ENCODE measurements around the gene LRRC4C. TPM values are rescaled to one million over a fixed set of nuclear protein-coding genes. Genes with fewer than 3 reads are reported as not detected.

The LRRC4C gene
- total RNA-seq, 1 experiment from 2014 or later, result not detected

GRCh38 chr11:40716344-40717130 is 742.9 kb downstream of the LRRC4C start:
- Mint-ChIP-seq H3K36me3 (ENCODE audit: insufficient read depth, unreplicated experiment) (no peaks in the 10 kb centered on the region), H3K27me3 (ENCODE audit: insufficient read depth, unreplicated experiment) (no peaks in the 10 kb centered on the region), H3K27ac (ENCODE audit: low read depth, unreplicated experiment) (no peak overlapping the region), H3K4me1 (ENCODE audit: insufficient read depth, unreplicated experiment) (no peaks in the 10 kb centered on the region), H3K4me3 (ENCODE audit: unreplicated experiment) (no peak overlapping the region), H3K9me3 (ENCODE audit: unreplicated experiment) (no peaks in the 10 kb centered on the region)
- TF ChIP-seq, protein P1, sequence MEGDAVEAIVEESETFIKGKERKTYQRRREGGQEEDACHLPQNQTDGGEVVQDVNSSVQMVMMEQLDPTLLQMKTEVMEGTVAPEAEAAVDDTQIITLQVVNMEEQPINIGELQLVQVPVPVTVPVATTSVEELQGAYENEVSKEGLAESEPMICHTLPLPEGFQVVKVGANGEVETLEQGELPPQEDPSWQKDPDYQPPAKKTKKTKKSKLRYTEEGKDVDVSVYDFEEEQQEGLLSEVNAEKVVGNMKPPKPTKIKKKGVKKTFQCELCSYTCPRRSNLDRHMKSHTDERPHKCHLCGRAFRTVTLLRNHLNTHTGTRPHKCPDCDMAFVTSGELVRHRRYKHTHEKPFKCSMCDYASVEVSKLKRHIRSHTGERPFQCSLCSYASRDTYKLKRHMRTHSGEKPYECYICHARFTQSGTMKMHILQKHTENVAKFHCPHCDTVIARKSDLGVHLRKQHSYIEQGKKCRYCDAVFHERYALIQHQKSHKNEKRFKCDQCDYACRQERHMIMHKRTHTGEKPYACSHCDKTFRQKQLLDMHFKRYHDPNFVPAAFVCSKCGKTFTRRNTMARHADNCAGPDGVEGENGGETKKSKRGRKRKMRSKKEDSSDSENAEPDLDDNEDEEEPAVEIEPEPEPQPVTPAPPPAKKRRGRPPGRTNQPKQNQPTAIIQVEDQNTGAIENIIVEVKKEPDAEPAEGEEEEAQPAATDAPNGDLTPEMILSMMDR (IDR thresholded peaks at IDR 0.05; ENCODE audit: unreplicated experiment), result no peak
- intact Hi-C loops (cut with micrococcal nuclease), result no loop called here
- ChIA-PET POLR2A (no interaction called here), CTCF (interaction anchor here (0.7 to 0.8 kb wide), 2 partner anchors 29 to 164 kb away, joined by 3 read pairs; no protein-coding TSS in a partner anchor)
- no peak for DNase-seq (ENCODE audit: unreplicated experiment)
- no TSS peak for BruUV-seq (replicated peaks)

GRCh38 chr11:40713083-40713482 is 746.4 kb downstream of the LRRC4C start:
- Mint-ChIP-seq H3K4me1 (ENCODE audit: insufficient read depth, unreplicated experiment) (no peaks in the 10 kb centered on the region), H3K36me3 (ENCODE audit: insufficient read depth, unreplicated experiment) (no peaks in the 10 kb centered on the region), H3K4me3 (ENCODE audit: unreplicated experiment) (no peak overlapping the region), H3K27me3 (ENCODE audit: insufficient read depth, unreplicated experiment) (no peaks in the 10 kb centered on the region), H3K27ac (ENCODE audit: low read depth, unreplicated experiment) (no peak overlapping the region), H3K9me3 (ENCODE audit: unreplicated experiment) (no peaks in the 10 kb centered on the region)
- no TSS peak for BruUV-seq (replicated peaks)
- intact Hi-C loops (cut with micrococcal nuclease), result no loop called here
- POLR2A ChIA-PET, result no interaction called here
- no peak for DNase-seq (ENCODE audit: unreplicated experiment)
- CTCF ChIA-PET, result interaction anchor here (0.6 kb wide), 1 partner anchor 18 kb away, joined by 3 read pairs; no protein-coding TSS in a partner anchor
- TF ChIP-seq, protein P1 (IDR thresholded peaks at IDR 0.05; ENCODE audit: unreplicated experiment), result no peak

DNA sequence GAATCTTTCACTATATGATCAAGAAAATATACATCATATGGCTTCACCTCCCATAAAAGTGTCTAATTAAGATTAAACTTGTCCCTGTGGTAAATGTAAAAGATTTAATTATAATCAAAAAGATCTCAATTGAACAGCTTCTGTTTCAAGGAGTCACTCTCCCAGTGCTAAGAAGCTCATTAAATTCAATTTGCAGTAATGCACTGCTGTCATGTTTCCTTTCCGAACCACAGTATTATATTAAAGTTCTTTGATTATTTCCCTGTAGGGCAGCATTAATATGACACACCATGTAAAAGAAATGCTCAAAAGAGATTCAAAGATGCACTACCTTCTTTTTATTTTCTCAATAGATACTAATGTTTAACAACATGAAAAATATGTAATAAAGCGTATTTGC is 758.4 kb downstream of the LRRC4C start:
- H3K4me1 Mint-ChIP-seq (ENCODE audit: insufficient read depth, unreplicated experiment), result no peaks in the 10 kb centered on the region
- no peak overlapping the region for H3K27ac Mint-ChIP-seq (ENCODE audit: low read depth, unreplicated experiment)
- intact Hi-C loops (cut with micrococcal nuclease), result no loop called here
- no peaks in the 10 kb centered on the region for H3K27me3 Mint-ChIP-seq (ENCODE audit: insufficient read depth, unreplicated experiment)
- BruUV-seq (replicated peaks), result no TSS peak
- CTCF ChIA-PET, result no interaction called here
- peaks cover 7% of the 10 kb centered on the region for H3K9me3 Mint-ChIP-seq (ENCODE audit: unreplicated experiment)
- TF ChIP-seq, protein P1 (IDR thresholded peaks at IDR 0.05; ENCODE audit: unreplicated experiment), result no peak
- no peak overlapping the region for H3K4me3 Mint-ChIP-seq (ENCODE audit: unreplicated experiment)
- POLR2A ChIA-PET, result no interaction called here
- no peaks in the 10 kb centered on the region for H3K36me3 Mint-ChIP-seq (ENCODE audit: insufficient read depth, unreplicated experiment)
- DNase-seq (ENCODE audit: unreplicated experiment), result no peak

- no TSS peak for BruUV-seq (replicated peaks)
- Mint-ChIP-seq H3K27me3 (ENCODE audit: insufficient read depth, unreplicated experiment) (no peaks in the 10 kb centered on the region), H3K36me3 (ENCODE audit: insufficient read depth, unreplicated experiment) (no peaks in the 10 kb centered on the region), H3K4me1 (ENCODE audit: insufficient read depth, unreplicated experiment) (peaks cover 2% of the 10 kb centered on the region), H3K9me3 (ENCODE audit: unreplicated experiment) (no peaks in the 10 kb centered on the region), H3K4me3 (ENCODE audit: unreplicated experiment) (no peak overlapping the region), H3K27ac (ENCODE audit: low read depth, unreplicated experiment) (no peak overlapping the region)
- ChIA-PET CTCF (no interaction called here), POLR2A (no interaction called here)
- intact Hi-C loops (cut with micrococcal nuclease), result no loop called here
- DNase-seq (ENCODE audit: unreplicated experiment), result no peak
- TF ChIP-seq, protein P1 (IDR thresholded peaks at IDR 0.05; ENCODE audit: unreplicated experiment), result no peak
These were observed 769.6 kb downstream of the LRRC4C start for GRCh38 chr11:40689823-40690222.

Measured in MCF 10A (cell line).